Measurements from ENCODE around the gene EFCAB3.
"Not testable (repeated sequence)": the region's sequence is repeated elsewhere in the genome, so short reads cannot be mapped to it uniquely, and the experiment has no call there.

EFCAB3 gene

DNA sequence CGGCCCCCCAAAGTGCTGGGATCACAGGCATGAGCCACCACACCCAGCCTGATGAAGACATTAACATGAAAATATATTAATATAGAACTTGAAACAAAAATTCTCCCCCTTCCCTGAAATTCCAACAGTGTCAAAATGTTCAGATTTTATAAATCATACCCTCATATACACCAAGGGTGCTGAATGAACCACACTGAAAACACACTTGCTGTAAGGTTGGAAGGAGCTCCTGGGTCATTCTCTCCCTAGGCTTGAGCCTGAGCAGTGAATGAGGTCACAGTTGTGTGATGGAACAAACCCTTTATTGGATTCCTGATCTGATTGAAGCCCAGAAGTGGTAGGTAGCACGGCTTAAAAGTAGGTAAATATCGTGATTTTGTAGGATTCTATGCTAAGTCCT is at the start of gene EFCAB3:
Gene EFCAB3, plus strand, starts transcription at position 301 of the 400 bp plus-strand sequence. CDS start 2,427 bp downstream, outside the sequence.
- no peak for DNase-seq

GRCh38 chr17:62336527-62336926 is 43.8 kb upstream of the EFCAB3 start:
- DNase-seq: no peak

DNA sequence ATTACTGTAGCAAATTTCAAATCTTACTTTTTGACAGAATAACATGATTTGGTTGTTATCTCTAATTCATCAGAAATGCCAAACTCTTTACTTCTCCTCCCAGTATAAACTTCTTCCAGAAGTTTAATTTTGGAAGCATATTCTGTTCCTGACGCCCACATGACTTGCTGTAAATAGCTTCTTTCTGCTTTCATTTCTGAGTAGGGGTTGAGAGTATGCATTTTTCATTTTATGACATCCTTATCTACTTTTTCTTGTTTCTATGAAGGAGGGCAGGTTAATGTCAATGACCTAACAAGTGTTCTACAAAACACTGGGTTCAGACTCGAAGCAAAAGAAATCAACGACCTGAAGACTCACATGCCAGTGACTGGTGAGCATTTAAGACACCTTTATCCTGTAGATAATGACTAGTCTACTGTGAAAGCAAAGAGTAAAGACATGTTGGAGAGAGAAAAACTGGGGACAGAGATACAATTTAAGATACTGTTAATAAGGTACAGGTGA is 36.5 kb upstream of the EFCAB3 start:
- DNase-seq: no peak

- no peak for DNase-seq
Measured at GRCh38 chr17:62351176-62351575, 29.2 kb upstream of the EFCAB3 start.

DNA sequence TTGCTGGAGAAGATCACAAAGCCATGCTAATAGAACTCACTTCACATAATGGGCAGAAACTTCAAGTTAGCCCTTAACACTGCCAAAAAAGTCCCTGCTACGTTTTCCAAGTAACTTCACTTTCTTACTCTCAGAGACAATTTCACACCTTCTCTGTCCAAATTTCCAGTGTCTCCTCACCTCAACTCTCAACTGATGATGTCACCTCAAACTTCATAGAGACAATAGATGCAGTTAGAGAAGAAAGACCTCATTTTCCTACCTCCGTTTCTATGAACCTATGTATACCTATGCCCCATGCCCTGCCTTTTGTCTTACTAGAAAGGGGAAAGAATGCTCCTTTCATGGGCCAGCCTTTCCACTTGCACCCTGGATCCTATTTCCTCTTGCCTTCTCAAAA is 14.2 kb upstream of the EFCAB3 start:
- DNase-seq: no peak

GRCh38 chr17:62381561-62381960 is 1.2 kb downstream of the EFCAB3 start:
- DNase-seq: no peak

DNA sequence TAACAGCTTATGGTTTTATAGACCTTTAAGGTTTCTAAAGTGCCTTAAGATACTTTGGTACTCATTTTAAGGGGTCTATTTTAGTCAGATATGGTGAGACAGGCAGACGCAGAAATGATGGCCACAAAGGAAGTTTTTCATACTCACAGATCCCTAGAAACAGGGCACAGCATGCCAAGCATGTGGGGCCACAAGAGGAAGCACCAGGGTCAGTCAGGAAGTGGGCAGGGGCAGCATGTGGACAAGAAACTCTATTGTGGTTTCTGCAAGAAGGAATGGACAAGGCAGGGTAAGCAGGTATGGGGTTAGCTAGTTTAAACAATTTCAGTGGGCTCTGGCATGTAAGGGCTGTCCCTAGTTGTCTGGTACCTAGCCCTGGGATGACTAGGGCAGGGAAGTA is 8.5 kb downstream of the EFCAB3 start:
- DNase-seq: no peak

DNA sequence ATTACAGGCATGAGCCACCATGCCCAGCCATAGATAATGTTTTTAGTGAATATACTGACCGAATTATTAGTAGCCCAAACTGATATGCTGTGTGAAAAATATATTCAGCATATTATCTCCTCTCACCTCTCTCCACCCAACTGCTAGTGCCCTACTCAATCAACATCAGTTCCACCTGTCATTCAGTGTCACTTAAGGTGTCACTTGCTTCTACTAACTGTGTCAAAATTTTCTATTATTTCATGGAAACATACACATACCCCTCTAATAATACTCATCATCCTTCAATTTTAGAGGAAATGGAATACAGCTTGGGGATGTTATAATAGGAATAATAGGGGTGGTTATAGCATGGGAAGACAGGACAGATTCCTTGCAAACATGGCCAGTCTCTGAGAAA is 12.6 kb downstream of the EFCAB3 start:
- no peak for DNase-seq

DNA sequence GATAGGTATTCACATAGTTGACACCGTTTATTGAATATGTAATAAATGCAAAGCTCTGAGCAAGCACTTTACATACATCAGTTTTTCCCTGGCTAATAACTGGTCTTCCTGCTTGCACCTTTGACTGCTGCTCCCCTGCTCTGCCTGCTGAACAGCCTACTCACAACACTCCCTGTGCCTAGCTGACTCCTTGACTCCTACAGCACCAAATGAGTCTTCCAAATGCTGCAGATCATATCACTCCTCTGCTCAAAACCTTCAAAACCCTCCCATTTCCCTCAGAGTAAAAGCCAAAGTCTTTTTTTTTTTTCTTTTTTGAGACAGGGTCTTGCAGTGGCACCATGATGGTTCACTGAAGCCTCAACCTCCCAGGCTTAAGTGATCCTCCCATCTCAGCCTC is 18.5 kb downstream of the EFCAB3 start:
- no peak for DNase-seq

DNA sequence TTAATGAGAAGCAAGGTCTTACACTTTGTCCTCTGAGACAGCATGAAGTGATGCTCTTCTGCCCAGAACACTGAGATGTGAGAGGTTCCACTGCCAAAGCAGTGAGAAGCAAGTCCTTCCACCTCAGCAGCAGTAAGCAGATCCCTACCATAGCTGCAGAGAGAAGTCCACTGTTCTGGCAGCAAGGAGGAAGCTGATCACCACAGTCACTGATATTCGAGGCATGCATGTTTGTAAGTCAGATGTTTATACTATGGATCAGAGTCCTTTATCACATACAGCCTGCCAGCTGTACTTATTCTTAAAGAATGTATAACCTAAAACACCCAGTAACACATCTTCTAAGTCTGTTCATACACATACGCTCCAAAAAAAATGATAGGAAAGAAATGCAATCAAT is 25.1 kb downstream of the EFCAB3 start:
- DNase-seq: no peak

DNA sequence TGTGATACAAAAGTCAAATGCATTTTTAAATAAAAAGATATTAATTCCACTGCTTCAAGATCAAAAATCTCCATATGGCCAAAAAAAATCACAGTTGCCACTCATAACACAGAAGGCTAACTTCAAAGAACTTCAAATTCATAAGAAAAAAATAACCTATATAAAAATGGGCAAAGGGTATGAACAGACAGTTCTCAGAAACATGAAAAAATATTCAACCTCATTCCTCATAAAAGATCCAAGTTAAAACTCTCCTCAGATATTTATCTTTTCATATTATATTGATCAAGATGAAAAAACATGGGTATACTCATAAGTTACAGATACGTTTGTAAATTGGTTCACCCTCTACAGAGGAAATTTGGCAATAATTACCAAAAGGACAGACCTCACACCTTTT is 32.7 kb downstream of the EFCAB3 start:
- DNase-seq: not testable (repeated sequence)

DNA sequence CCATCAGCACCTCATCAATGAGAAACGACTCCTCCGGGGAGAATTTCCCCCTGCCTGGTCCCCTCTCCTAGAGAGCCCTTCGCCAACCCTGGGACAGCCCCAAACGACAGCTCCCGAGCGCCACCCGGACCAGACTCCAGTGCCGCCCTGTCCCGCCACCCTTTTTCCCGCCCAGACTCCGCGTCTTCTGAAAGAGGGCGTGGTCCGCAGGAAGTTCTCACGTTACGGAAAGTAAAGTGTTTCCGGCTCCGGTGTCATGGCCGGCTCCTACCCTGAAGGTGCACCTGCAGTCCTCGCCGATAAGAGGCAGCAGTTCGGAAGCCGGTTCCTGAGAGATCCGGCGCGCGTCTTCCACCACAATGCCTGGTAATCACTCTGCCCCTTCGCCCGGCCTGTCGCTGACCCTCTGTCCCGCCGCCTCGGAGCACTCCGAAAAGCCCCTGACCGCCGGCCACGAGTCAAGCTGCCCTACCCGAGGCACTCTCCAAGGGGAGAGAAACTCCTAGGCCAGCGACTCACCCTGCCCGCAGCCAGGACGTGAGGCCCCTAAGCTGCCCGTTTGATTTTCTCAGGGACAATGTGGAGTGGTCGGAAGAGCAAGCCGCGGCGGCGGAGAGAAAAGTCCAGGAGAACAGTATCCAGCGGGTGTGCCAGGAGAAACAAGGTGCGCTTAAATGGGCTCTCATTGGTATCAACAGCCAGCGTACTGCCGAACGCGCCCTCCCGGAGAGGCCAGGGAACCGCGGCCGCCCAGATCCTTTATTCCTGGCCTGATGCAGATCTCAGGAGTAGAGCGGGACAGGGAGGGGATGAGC is 43.5 kb downstream of the EFCAB3 start, which contains the start of gene METTL2A:
Gene METTL2A, plus strand, starts transcription at position 251 of the 815 bp plus-strand sequence. Its CDS starts 6 bp downstream, at position 257.
- DNase-seq: peak; percentile 93

DNA sequence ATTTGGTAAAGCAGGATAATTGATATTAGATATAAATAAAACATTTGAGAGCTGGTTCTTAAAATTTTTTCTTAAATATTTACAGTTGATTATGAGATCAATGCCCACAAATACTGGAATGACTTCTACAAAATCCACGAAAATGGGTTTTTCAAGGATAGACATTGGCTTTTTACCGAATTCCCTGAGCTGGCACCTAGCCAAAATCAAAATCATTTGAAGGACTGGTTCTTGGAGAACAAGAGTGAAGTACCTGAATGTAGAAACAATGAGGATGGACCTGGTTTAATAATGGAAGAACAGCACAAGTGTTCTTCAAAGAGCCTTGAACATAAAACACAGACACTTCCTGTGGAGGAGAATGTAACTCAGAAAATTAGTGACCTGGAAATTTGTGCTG is 45.9 kb downstream of the EFCAB3 start:
- not testable (repeated sequence) for DNase-seq

DNA sequence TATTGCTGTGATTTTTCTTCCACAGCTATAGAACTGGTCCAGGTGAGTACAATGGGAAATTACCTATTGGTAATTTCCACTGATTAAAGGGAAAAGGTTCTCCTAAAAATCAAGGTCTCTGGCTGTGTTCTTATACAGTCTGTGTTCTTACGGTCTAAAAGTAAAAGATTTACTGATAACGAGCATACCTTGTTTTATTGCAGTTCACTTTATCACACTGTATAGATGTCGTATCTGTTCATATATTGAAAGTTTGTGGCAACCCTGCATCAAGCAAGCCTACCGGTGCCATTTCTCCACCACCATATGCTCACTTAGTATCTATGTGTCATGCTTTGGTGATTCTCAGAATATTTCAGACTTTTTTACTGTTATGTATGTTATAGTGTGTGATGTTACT is 54.9 kb downstream of the EFCAB3 start:
- not testable (repeated sequence) for DNase-seq

DNA sequence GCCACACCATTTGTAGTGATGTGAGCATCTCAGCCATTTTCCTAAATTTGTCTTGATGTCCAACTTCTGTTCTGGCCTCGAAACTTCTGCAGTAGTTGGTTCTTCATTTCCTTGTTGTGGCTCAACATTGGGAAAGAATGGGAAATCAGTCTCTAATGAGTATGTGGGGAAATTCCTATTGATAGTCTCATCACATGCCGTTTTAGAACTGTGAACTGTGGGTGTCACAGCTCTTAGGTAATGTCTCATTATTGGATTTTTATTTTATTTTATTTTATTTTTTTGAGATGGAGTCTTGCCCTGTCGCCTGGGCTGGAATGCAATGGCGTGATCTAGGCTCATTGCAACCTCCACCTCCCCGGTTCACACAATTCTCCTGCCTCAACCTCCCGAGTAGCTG is 60.8 kb downstream of the EFCAB3 start:
- DNase-seq: not testable (repeated sequence)

- no peak for DNase-seq
Measured at GRCh38 chr17:62444063-62444462, 63.7 kb downstream of the EFCAB3 start.

DNA sequence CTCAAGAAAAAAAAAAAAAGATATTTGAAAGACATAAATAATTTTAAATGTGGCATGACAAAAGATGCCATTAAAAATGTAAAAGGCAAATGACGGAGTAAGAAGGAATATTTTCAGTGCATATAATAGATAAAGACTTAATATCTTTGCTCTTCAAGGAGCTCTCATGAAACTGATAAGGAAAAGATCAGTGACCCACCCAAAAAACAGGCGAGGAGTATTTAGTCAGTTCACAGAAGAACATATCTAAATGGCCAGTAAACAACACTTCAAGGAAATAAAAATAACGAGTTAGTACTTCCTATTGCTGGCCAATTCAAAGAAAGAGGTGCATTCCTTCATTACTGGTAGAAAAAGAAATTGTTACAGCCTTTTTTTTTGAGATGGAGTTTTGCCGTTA is 65.4 kb downstream of the EFCAB3 start:
- DNase-seq: not testable (repeated sequence)

GRCh38 chr17:62452195-62452594 is 71.8 kb downstream of the EFCAB3 start:
- not testable (repeated sequence) for DNase-seq

DNA sequence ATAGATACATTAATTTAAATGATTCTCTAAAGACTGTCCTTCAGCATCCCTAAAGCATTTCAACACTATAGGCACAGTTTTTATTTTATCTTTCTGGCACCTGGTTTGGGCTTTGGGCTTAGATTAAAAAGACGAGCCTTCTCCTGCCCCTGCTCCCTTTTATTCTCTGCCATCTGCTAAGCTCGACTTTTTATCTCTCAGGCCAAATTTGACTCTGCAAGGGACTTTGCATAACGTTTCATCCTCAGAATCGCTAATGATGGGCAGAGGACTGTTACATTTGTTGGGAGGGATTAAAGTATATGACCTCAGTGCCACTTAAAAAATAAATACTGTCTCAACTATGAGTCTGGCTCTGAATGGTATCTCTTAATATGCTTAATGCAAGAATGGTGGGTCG is 72.7 kb downstream of the EFCAB3 start:
- DNase-seq: not testable (repeated sequence)

- DNase-seq: not testable (repeated sequence)
Measured at GRCh38 chr17:62453656-62454055, 73.3 kb downstream of the EFCAB3 start.

DNA sequence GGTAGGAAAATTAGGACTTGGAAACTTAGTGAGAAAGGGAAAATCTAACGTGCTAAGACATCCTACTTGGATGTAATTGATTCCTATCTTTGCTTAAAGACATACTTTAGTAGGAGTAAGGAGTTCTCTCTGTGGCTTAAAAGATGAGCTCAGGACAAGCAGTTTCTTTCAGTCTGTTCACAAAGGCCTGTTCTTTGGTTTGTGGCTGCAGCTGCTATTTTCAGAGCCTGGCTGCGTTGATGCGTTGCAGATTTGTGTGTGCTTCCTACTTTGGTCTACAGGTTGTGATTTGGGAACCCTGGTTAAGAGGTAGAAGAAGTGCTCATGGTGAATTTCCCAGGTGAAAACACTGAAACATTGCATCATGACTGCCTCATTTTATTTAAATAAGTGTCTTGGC is 73.8 kb downstream of the EFCAB3 start:
- not testable (repeated sequence) for DNase-seq

DNA sequence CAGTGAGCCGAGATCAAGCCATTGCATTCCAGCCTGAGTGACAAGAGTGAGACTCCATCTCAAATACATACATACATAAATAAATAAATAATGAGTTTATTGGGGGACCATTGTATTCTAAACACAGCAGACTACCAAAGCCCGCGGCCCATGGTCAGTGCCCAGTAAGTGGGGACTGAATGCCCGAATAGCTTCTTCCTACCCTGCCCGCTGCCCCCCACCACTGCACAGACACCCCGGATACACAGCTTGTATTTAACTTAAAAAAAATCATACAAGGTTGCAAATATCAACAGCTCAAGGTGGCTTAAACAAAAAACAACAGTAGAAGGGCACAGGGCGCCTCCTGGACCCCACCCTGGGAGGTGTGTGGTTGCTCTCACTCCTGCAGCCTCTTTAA is 75.7 kb downstream of the EFCAB3 start:
- DNase-seq: no peak

GRCh38 chr17:62458483-62458882 is 78.1 kb downstream of the EFCAB3 start:
- DNase-seq: not testable (repeated sequence)

DNA sequence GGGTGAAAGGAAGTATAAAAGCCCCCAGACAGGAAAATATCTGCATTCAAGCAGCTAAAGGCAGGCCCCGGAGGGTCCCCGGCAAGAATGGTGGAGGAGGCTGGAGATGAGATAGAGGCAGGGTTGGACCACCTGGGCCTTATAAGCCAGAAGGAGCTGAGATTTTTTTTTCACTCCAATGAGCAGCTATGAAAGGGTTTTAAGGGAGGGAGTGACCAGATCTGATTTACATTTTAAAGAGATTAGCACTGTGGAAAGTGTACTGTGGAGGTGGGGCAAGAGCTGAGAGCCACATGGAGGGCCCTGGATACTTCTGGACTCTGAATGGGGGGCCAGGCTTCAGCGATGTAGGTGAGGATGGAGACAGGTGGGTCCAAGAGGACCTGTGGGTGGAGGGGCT is 84.1 kb downstream of the EFCAB3 start:
- not testable (repeated sequence) for DNase-seq

- not testable (repeated sequence) for DNase-seq
Measured at GRCh38 chr17:62465271-62465670, 84.9 kb downstream of the EFCAB3 start.

Data from stimulated activated CD4-positive, alpha-beta T cell treated with anti-CD3 and anti-CD28 coated beads, Interleukin-15, amount 100 ng/mL, for 24 hours (primary cell).